Measurements from ENCODE around the gene USP36. TPM values are rescaled to one million over a fixed set of nuclear protein-coding genes. Genes with fewer than 3 reads are reported as not detected.
"Not testable (repeated sequence)": the region's sequence is repeated elsewhere in the genome, so short reads cannot be mapped to it uniquely, and the experiment has no call there.

Gene USP36
- total and polyA plus RNA-seq, 9 of the 15 experiments (the other 6 are each of a cell fraction or from before 2014, with no cell fraction given): 6.4 to 72.8 (median 22.5) TPM

DNA sequence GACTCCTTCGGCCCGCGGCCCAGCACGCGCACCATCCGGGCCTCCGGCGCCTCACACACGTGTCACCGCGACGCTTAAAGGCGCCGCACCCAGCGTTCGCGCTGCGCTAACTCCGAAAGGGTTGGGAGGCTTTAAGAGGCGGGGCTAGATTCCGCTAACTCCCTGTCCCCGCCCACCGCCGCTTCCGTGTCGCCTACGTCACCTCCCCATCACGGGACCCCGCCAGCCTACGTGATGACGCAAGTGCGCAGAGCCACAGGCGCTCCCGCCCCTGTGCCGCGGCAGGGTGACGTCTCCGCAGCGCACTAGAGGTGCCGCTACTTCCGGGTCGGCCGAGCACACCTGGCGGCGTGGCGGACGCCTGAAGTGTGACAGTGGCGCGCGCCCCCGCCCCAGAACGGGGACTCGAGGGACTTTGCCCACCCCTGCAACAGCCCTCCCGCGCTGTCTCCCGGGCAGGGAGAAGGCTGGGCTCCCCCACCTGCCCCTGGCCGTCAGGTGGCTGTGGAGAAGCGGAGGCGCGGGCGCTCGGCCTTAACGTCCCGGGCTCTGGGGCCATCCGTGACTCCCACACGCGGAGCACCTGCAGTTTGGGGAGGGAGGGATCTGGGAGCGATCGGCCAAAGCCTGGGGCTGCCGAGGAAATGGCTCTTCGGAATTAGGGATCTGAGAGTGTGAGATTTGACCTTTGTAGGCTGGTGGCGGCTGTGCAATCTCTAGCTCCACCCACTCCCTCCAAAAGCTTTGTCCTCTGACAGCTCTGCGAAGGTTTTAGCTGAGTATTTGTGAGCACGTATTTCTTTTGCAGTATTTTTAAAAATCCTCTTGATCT is at the start of gene USP36 (continued):
- no peak for TF ChIP-seq SRSF1 (IDR thresholded peaks at IDR 0.05; ENCODE audit: low read depth, low read length)
- TF ChIP-seq PTTG1 (tag; IDR thresholded peaks at IDR 0.05; ENCODE audit: low read depth): no peak
- TF ChIP-seq, protein P1, sequence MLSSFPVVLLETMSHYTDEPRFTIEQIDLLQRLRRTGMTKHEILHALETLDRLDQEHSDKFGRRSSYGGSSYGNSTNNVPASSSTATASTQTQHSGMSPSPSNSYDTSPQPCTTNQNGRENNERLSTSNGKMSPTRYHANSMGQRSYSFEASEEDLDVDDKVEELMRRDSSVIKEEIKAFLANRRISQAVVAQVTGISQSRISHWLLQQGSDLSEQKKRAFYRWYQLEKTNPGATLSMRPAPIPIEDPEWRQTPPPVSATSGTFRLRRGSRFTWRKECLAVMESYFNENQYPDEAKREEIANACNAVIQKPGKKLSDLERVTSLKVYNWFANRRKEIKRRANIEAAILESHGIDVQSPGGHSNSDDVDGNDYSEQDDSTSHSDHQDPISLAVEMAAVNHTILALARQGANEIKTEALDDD (IDR thresholded peaks at IDR 0.05): no peak
- TF ChIP-seq, protein P2, sequence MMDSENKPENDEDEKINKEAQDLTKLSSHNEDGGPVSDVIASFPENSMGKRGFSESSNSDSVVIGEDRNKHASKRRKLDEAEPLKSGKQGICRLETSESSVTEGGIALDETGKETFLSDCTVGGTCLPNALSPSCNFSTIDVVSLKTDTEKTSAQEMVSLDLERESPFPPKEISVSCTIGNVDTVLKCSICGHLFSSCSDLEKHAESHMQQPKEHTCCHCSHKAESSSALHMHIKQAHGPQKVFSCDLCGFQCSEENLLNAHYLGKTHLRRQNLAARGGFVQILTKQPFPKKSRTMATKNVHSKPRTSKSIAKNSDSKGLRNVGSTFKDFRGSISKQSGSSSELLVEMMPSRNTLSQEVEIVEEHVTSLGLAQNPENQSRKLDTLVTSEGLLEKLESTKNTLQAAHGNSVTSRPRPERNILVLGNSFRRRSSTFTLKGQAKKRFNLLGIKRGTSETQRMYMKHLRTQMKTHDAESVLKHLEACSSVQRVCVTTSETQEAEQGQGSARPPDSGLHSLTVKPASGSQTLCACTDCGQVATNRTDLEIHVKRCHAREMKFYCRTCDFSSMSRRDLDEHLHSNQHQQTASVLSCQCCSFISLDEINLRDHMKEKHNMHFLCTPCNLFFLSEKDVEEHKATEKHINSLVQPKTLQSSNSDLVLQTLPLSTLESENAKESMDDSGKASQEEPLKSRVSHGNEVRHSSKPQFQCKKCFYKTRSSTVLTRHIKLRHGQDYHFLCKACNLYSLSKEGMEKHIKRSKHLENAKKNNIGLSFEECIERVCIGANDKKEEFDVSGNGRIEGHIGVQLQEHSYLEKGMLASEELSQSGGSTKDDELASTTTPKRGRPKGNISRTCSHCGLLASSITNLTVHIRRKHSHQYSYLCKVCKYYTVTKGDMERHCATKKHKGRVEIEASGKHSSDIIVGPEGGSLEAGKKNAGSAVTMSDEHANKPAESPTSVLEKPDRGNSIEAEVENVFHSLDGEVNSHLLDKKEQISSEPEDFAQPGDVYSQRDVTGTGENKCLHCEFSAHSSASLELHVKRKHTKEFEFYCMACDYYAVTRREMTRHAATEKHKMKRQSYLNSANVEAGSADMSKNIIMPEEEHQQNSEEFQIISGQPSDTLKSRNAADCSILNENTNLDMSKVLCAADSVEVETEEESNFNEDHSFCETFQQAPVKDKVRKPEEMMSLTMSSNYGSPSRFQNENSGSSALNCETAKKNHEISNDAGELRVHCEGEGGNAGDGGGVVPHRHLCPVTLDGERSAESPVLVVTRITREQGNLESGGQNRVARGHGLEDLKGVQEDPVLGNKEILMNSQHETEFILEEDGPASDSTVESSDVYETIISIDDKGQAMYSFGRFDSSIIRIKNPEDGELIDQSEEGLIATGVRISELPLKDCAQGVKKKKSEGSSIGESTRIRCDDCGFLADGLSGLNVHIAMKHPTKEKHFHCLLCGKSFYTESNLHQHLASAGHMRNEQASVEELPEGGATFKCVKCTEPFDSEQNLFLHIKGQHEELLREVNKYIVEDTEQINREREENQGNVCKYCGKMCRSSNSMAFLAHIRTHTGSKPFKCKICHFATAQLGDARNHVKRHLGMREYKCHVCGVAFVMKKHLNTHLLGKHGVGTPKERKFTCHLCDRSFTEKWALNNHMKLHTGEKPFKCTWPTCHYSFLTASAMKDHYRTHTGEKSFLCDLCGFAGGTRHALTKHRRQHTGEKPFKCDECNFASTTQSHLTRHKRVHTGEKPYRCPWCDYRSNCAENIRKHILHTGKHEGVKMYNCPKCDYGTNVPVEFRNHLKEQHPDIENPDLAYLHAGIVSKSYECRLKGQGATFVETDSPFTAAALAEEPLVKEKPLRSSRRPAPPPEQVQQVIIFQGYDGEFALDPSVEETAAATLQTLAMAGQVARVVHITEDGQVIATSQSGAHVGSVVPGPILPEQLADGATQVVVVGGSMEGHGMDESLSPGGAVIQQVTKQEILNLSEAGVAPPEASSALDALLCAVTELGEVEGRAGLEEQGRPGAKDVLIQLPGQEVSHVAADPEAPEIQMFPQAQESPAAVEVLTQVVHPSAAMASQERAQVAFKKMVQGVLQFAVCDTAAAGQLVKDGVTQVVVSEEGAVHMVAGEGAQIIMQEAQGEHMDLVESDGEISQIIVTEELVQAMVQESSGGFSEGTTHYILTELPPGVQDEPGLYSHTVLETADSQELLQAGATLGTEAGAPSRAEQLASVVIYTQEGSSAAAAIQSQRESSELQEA (IDR thresholded peaks at IDR 0.05; ENCODE audit: low read depth): no peak

DNA sequence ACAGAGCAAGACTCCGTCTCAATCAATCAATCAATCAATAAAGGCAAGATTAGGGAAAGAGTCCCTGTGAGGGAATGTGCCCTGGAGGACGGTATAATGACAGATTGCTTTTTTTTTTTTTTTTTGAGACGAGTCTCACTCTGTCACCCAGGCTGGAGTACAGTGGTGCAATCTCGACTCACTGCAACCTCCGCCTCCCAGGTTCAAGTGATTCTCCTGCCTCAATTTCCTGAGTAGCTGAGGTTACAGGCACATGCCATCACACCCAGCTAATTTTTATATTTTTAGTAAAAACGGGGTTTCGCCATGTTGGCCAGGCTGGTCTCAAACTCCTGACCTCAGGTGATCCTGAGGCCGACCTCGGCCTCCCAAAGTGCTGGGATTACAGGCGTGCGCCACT is 49.5 kb upstream of the USP36 start:
- H3K4me2 ChIP-seq (ENCODE audit: insufficient read depth, low read length); H3K27ac ChIP-seq (ENCODE audit: extremely low read depth, low read depth, low read length); DNase-seq (ENCODE audit: extremely low read depth in 1 of 4, low spot score in 3 of 4); CTCF ChIA-PET (ENCODE audit: low intra/inter-chr PET ratio); intact Hi-C loops (cut with micrococcal nuclease); H3K9me3 ChIP-seq (replicated peaks; ENCODE audit: control insufficient read depth, insufficient read depth, low read depth, low read length); in situ Hi-C loops (cut with MboI); FAIRE-seq; H3K9me1 ChIP-seq (ENCODE audit: control insufficient read depth, insufficient read depth, low read length); H2AFZ ChIP-seq (ENCODE audit: low read depth, low read length); H3K9ac ChIP-seq (ENCODE audit: insufficient read depth in 1 of 2, low read depth in 2 of 2, low read length in 2 of 2); ATAC-seq; BruUV-seq (replicated peaks); H3K4me1 ChIP-seq (replicated peaks in 1 of 2; ENCODE audit: control insufficient read depth in 2 of 2, insufficient read depth in 2 of 2, low read length in 2 of 2); H3K79me2 ChIP-seq (ENCODE audit: control insufficient read depth, insufficient read depth, low read length); H3K36me3 ChIP-seq (ENCODE audit: control insufficient read depth, insufficient read depth, low read length); H3K4me3 ChIP-seq: not testable (repeated sequence)
- POLR2A ChIA-PET: interaction anchor here (0.6 to 1.9 kb wide), 2 partner anchors 10 to 18 kb away, joined by 5 to 6 read pairs; no protein-coding TSS in a partner anchor
- Histone ChIP-seq H3K27me3 (ENCODE audit: control insufficient read depth in 2 of 2, insufficient read depth in 2 of 2, low read length in 2 of 2) (peaks cover 43 to 85% of the 10 kb centered on the region in 2 experiments), H4K20me1 (replicated peaks; ENCODE audit: control insufficient read depth, insufficient read depth, low read length) (peaks cover 14% of the 10 kb centered on the region)
- WGBS (ENCODE audit: insufficient coverage, low coverage, missing lambda C conversion rate): 9% methylated on average over 9 of the region's 11 CpGs

All from K562 (cell line).